Stimulated activated CD4-positive, alpha-beta T cell treated with anti-CD3 and anti-CD28 coated beads, Interleukin-1b, Interleukin-23, amount 100 ng/mL, for 48 hours (primary cell): ENCODE data around the gene DHX35.
"Not testable (repeated sequence)": the region's sequence is repeated elsewhere in the genome, so short reads cannot be mapped to it uniquely, and the experiment has no call there.

Source experiments
- DNase-seq: peaks from one replicate; pipeline ENCODE4 v3.0.0-alpha.2; 2020

The DHX35 gene

GRCh38 chr20:38945012-38945411 lies 17.1 kb upstream of the DHX35 start:
- DNase-seq: no peak

- DNase-seq: no peak
These were observed 15.3 kb upstream of the DHX35 start for GRCh38 chr20:38946836-38947235.

- no peak for DNase-seq
These were observed 14.2 kb upstream of the DHX35 start for GRCh38 chr20:38947931-38948362.

- no peak for DNase-seq
These were observed 11.9 kb upstream of the DHX35 start for GRCh38 chr20:38950254-38950653.

- no peak for DNase-seq
These were observed 10.5 kb upstream of the DHX35 start for GRCh38 chr20:38951611-38952010.

GRCh38 chr20:38952153-38952552 lies 10.0 kb upstream of the DHX35 start:
- no peak for DNase-seq

- no peak for DNase-seq
These were observed 8.4 kb upstream of the DHX35 start for GRCh38 chr20:38953630-38954340.

- no peak for DNase-seq
These were observed 4.8 kb upstream of the DHX35 start for GRCh38 chr20:38957235-38957876.

DNA sequence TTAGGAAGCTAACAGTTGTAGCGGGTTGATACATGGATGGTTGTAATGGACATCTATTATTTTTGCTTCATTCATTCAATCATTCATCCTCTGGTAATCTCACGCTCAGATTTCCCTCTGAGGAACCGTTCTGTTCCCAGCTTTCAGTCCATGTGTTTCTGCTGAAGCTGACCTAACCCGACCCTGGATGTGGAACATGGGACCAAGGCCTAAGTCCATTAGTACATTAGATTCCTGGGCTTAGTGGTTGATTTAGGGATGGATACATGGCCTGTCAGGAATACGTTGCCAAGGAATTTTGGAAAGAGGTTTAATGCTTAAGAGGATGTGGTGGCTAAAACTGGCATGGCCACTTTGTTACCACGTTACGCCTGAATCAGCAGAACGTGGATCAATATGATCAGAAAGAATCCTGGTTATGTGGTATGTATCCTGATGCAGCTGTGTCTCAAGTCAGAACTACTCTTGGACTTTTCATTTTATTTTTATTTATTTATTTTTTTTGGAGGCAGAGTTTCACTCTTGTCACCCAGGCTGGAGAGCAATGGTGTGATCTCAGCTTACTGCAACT lies 4.1 kb upstream of the DHX35 start:
- no peak for DNase-seq

GRCh38 chr20:38960187-38960687 lies 1.9 kb upstream of the DHX35 start:
- DNase-seq: not testable (repeated sequence)

DNA sequence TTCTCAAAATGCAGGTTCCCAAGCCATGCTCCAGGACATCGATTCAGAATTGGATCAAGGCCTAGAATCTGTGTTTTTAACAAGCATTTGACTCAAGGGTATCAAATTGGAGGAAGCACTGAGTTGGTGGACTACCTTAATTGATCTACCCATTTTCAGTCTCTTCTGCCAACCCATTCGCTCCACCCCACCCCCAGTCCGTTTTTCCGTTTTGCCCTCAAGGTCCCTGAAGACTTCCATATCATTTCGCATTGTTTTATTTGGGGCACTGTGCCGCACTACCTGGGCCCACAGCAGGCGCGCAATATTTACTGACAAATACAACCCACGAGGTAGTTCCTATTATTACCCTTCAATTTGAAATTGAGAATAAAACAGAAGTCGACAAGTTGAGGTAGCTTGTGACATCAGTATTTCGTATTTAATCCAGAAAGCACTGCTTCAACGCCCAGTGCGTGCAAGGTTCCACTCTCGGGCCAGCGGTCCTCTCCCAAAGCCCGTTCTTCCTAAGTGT lies 557 bp upstream of the DHX35 start:
- peak; percentile 16 for DNase-seq

- DNase-seq: no peak
These were observed 821 bp downstream of the DHX35 start for GRCh38 chr20:38962928-38963401.

DNA sequence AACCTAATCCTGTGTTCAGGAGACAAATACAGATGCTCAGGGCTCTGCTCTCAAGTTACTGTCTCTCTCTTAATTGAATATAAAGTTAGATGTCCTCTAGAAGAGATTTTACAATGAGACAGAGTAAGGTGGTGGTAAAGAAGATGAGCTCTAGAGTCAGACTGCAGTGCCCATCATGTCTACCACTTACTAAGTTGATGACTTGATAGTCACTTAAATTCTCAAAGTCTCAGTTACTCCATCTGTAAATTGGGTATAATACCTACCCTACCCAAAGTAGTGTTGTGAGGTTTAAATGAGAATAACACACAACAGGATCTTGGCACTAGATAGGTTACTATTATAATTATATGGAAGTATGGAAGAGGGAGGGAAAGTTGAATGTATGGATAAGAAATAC lies 1.6 kb downstream of the DHX35 start:
- DNase-seq: no peak

DNA sequence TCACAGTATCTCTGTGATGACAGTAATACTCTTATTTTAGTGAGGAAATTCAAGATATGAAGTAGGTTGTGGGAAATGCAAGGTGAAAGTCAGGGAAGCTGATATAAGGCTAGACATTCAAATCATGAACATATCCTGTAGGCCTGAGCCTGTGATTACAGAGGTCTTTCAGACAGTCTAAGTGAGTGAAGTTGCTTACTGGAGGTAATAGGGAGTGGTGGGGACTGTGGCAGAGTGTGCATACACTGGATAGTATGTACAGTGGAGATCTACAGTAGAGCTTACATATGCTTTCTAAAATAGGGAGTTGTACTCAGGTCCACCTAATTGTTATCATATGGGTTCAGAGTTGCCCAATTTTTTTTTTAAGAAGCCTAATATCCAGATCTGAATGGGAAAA lies 3.1 kb downstream of the DHX35 start:
- DNase-seq: no peak

GRCh38 chr20:38968090-38968489 lies 5.9 kb downstream of the DHX35 start:
- no peak for DNase-seq

- no peak for DNase-seq
These were observed 7.6 kb downstream of the DHX35 start for GRCh38 chr20:38969708-38970107.

- no peak for DNase-seq
These were observed 8.2 kb downstream of the DHX35 start for GRCh38 chr20:38970302-38970701.

- DNase-seq: no peak
These were observed 11.0 kb downstream of the DHX35 start for GRCh38 chr20:38973107-38973506.

GRCh38 chr20:38973645-38974044 lies 11.5 kb downstream of the DHX35 start:
- no peak for DNase-seq

GRCh38 chr20:38975539-38976120 lies 13.5 kb downstream of the DHX35 start:
- no peak for DNase-seq

GRCh38 chr20:38979434-38979833 lies 17.3 kb downstream of the DHX35 start:
- DNase-seq: no peak

GRCh38 chr20:38979842-38980241 lies 17.7 kb downstream of the DHX35 start:
- DNase-seq: no peak

DNA sequence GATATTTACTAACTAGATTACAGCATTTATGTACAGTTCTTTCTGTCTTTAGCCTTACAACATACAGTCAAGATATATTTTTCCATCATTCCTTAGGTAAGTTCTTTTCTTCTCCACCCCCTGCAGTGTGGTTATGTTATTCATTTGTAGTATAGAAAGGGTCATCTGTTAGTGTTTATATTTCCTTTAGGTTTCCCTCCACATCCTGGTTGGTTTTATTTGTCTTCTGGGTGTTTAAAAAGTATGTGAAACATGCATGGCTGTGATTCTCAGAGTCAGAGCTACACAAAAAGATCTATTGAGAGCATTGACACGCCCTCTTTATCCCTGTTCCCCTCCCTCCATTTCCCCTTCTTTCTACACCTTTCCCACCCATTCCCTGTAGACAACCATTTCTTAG lies 20.1 kb downstream of the DHX35 start:
- DNase-seq: no peak
